ENCODE measurements around the gene UBXN10.

UBXN10 gene

DNA sequence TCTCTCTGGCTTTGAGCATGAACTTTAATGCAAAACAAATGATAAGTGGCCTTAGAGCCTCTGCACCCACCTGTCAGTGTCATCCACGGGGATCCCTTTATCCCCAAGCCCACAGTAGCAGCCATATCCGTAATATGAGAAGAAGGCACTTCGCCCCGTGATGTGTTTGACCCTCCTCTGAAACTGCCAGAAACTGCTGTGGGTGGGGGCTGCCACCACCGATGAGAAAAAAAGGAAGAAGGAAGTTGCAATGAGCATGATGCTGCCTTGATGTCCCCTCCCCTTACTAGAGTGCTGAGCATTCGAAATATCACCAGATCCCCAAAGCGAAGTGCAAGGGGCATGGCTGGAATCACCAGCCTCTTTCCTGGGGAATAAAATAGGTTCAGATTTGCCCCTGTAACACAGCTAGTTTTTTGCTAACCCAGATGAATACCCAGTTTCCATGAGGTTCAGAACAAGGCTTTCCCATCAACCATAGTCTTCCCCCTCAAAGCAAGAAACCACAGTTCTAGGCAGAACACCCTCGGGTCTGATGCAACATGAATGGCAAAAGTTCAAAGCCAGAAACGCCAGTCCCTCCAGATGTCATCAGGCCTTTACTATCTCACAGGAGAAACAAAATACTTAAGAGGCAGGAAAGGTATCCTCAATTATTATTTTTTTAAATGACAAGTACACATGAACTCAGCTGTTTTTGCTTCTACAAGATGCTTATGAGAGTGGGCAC lies 10.8 kb upstream of the UBXN10 start:
- no peaks in the 10 kb centered on the region for H3K27me3 ChIP-seq (ENCODE audit: low read depth, low read length)
- H3K27ac ChIP-seq (ENCODE audit: low read length) = no peak overlapping the region
- no peak overlapping the region for H3K4me3 ChIP-seq (ENCODE audit: low read depth in 1 of 2, low read length in 2 of 2)
- no peaks in the 10 kb centered on the region for H3K9me3 ChIP-seq (ENCODE audit: control insufficient read depth in 1 of 2, low read length in 2 of 2)
- H3K36me3 ChIP-seq (ENCODE audit: control insufficient read depth in 1 of 2, insufficient read depth in 2 of 2, low read length in 2 of 2) = no peaks in the 10 kb centered on the region
- no peaks in the 10 kb centered on the region for H3K4me1 ChIP-seq (ENCODE audit: control insufficient read depth in 1 of 2, insufficient read depth in 2 of 2, low read length in 2 of 2)

DNA sequence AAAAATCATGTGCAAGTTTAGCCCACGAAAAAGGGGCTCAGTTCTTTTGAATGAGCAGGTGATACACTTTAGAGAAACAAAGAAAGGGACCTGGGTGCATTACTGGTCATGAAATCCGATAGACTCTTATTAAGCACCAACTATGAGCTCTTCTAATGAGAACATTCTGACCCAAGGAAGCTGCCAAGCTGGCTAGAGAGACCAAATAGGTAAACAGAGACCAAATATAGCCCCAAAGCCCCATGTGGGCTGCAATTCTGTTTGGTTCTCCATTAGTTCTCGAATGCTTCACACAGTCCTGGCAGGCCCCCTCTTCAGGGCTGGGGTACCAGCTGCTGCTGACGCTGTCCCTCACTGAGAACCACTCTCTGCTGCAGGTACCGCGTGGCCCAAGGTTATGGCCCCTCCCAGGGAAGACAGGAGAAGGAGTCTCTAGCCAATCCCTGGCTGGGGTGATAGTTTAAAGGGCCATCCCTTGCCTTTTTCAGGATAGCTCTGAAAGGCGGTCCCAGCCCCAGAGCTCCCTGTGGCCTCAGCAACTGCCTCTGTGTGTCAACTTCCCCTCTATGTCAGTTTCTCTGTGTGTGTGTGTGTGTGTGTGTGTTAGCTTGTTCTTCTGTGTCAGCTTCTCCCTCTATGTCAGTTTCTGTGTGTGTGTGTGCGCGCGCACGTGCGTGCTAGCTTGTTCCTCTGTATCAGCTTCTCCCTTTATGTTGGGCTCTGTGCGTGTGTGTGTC lies 7.1 kb upstream of the UBXN10 start:
- Histone ChIP-seq H3K27me3 (ENCODE audit: low read depth, low read length) (no peaks in the 10 kb centered on the region), H3K27ac (ENCODE audit: low read length) (peak overlapping the region; percentile 57), H3K36me3 (ENCODE audit: control insufficient read depth in 1 of 2, insufficient read depth in 2 of 2, low read length in 2 of 2) (no peaks in the 10 kb centered on the region), H3K4me3 (ENCODE audit: low read depth in 1 of 2, low read length in 2 of 2) (no peak overlapping the region), H3K4me1 (ENCODE audit: control insufficient read depth in 1 of 2, insufficient read depth in 2 of 2, low read length in 2 of 2) (peaks cover 0 to 5% of the 10 kb centered on the region in 2 donors), H3K9me3 (ENCODE audit: control insufficient read depth in 1 of 2, low read length in 2 of 2) (no peaks in the 10 kb centered on the region)

DNA sequence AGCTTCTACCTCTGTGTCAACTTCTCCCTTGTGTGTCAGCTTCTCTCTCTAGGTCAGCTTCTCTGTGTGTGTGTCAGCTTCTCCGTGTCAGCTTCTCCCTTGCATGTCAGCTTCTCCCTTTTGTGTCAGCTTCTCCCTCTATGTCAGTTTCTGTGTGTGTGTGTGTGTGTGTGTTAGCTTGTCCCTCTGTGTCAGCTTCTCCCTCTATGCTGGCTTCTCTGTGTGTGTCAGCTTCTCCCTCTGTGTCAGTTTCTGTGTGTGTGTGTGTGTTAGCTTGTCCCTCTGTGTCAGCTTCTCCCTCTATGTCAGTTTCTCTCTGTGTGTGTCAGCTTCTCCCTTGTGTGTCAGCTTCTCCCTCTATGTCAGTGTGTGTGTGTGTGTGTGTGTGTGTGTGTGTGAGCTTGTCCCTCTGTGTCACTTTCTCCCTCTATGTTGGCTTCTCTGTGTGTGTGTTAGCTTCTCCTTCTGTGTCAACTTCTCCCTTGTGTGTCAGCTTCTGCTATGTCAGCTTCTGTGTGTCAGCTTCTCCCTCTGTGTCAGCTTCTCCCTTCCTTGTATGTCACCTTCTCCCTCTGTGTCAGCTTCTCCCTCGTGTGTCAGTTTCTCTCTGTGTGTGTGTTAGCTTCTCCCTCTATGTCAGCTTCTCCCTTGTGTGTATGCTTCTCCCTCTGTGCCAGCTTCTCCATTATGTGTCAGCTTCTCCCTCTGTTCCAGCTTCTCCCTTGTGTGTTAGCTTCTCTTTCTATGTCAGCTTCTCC lies 6.3 kb upstream of the UBXN10 start:
- no peaks in the 10 kb centered on the region for H3K9me3 ChIP-seq (ENCODE audit: control insufficient read depth in 1 of 2, low read length in 2 of 2)
- H3K4me1 ChIP-seq (ENCODE audit: control insufficient read depth in 1 of 2, insufficient read depth in 2 of 2, low read length in 2 of 2) = peaks cover 0 to 5% of the 10 kb centered on the region in 2 donors
- H3K36me3 ChIP-seq (ENCODE audit: control insufficient read depth in 1 of 2, insufficient read depth in 2 of 2, low read length in 2 of 2) = no peaks in the 10 kb centered on the region
- H3K4me3 ChIP-seq (ENCODE audit: low read depth in 1 of 2, low read length in 2 of 2) = no peak overlapping the region
- no peaks in the 10 kb centered on the region for H3K27me3 ChIP-seq (ENCODE audit: low read depth, low read length)
- H3K27ac ChIP-seq (ENCODE audit: low read length) = peak overlapping the region; percentile 57

DNA sequence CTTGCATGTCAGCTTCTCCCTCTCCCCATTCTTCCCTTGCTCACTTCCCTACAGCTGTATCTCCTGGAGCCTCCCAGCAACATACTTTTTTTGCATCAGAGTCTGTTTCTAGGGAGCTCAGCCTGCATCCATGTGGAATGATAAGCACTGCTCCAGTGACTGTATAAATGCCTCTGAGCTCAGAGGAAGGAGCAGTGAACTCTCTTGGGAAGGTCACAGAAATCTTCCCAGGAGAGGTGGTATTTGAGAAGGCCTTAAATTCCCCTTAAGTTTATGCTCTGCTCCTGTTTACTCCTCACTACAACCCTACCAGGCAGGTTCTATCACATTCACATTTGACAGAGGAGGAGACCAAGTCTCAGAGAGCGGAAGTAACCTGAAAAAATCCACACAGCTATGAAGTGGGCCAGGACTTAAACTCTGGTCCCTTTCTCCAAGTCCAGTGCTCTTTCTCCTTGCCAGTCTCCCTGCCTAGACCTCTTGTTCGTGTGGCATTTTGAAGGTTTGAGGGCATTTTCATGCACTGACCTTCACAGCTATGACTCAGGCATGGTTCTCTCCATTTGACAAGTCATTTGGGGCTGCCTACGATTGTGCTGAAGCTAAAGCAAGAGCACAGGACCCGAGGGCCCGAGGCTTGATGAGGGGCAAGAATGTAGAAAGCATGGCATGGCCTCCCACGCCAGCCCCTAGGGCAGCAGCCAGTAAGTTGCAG lies 5.6 kb upstream of the UBXN10 start:
- peaks cover 0 to 5% of the 10 kb centered on the region in 2 donors for H3K4me1 ChIP-seq (ENCODE audit: control insufficient read depth in 1 of 2, insufficient read depth in 2 of 2, low read length in 2 of 2)
- H3K36me3 ChIP-seq (ENCODE audit: control insufficient read depth in 1 of 2, insufficient read depth in 2 of 2, low read length in 2 of 2) = no peaks in the 10 kb centered on the region
- no peak overlapping the region for H3K4me3 ChIP-seq (ENCODE audit: low read depth in 1 of 2, low read length in 2 of 2)
- H3K9me3 ChIP-seq (ENCODE audit: control insufficient read depth in 1 of 2, low read length in 2 of 2) = no peaks in the 10 kb centered on the region
- no peak overlapping the region for H3K27ac ChIP-seq (ENCODE audit: low read length)
- H3K27me3 ChIP-seq (ENCODE audit: low read depth, low read length) = no peaks in the 10 kb centered on the region

DNA sequence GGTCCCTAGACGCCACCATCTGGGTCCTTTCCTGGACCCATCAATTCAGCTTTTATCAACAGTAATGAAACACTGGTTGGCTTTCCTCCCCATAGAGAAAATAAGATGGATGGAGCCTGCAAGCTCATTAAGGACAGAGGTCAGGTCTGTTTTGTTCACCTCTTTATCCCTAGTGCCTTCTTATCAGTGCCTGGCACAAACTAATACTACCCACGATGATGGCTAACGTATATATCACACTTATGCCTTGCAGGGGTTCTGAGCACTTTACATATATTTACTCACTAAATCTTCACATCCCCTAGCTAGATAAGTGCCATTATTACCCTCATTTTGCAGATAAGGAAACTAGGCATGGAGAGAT lies 5.1 kb upstream of the UBXN10 start:
- no peaks in the 10 kb centered on the region for H3K9me3 ChIP-seq (ENCODE audit: control insufficient read depth in 1 of 2, low read length in 2 of 2)
- peaks cover 0 to 5% of the 10 kb centered on the region in 2 donors for H3K4me1 ChIP-seq (ENCODE audit: control insufficient read depth in 1 of 2, insufficient read depth in 2 of 2, low read length in 2 of 2)

DNA sequence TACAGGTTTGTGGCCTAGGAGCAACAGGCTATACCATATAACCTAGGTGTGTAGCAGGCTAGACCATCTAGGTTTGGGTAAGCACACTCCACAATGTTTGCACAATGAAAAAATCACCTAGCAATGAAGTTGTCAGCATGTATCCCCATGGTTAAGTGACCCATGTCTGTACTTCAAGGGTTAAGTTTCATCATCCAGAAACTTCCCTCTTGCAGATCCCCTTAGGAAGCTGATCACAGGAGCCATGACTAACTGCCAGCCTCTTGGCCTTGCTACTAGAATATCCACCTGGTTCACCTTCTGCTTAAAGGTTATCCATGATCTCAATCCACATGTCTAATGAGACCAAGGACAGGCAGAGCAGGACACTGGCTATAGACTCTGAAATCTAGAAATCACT lies 3.5 kb upstream of the UBXN10 start:
- no peak overlapping the region for H3K27ac ChIP-seq (ENCODE audit: low read length)
- peaks cover under 1 to 8% of the 10 kb centered on the region in 2 donors for H3K4me1 ChIP-seq (ENCODE audit: control insufficient read depth in 1 of 2, insufficient read depth in 2 of 2, low read length in 2 of 2)
- no peaks in the 10 kb centered on the region for H3K27me3 ChIP-seq (ENCODE audit: low read depth, low read length)
- H3K36me3 ChIP-seq (ENCODE audit: control insufficient read depth in 1 of 2, insufficient read depth in 2 of 2, low read length in 2 of 2) = no peaks in the 10 kb centered on the region
- H3K4me3 ChIP-seq (ENCODE audit: low read depth in 1 of 2, low read length in 2 of 2) = no peak overlapping the region
- H3K9me3 ChIP-seq (ENCODE audit: control insufficient read depth in 1 of 2, low read length in 2 of 2) = no peaks in the 10 kb centered on the region

More for the DNA sequence above, 5.1 kb upstream of the UBXN10 start:
- Histone ChIP-seq H3K27ac (ENCODE audit: low read length) (no peak overlapping the region), H3K4me3 (ENCODE audit: low read depth in 1 of 2, low read length in 2 of 2) (no peak overlapping the region), H3K36me3 (ENCODE audit: control insufficient read depth in 1 of 2, insufficient read depth in 2 of 2, low read length in 2 of 2) (no peaks in the 10 kb centered on the region), H3K27me3 (ENCODE audit: low read depth, low read length) (no peaks in the 10 kb centered on the region)

DNA sequence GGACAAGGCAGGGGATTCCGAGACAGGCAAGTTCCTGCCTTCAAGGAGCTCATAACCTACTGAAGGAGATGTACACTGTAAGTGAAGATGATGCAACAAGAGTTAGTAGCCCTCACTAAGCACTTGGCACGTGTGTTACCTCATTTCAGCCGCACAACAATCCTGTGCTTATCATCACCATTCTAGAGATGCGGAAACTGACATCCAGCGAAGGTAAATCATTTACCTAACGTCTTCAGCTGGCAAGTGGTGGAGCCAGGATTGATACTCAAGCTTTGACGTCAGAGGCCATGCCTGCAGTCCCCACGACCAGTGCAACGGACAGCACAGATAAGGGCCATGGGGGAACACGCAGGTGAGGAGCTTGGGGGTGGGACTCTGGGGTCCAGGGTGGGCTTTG lies 2.9 kb upstream of the UBXN10 start:
- H3K36me3 ChIP-seq (ENCODE audit: control insufficient read depth in 1 of 2, insufficient read depth in 2 of 2, low read length in 2 of 2) = no peaks in the 10 kb centered on the region
- H3K9me3 ChIP-seq (ENCODE audit: control insufficient read depth in 1 of 2, low read length in 2 of 2) = no peaks in the 10 kb centered on the region
- no peaks in the 10 kb centered on the region for H3K27me3 ChIP-seq (ENCODE audit: low read depth, low read length)
- H3K4me3 ChIP-seq (ENCODE audit: low read depth in 1 of 2, low read length in 2 of 2) = no peak overlapping the region
- H3K4me1 ChIP-seq (ENCODE audit: control insufficient read depth in 1 of 2, insufficient read depth in 2 of 2, low read length in 2 of 2) = peaks cover 3 to 8% of the 10 kb centered on the region in 2 donors
- H3K27ac ChIP-seq (ENCODE audit: low read length) = peak overlapping the region; percentile 57

DNA sequence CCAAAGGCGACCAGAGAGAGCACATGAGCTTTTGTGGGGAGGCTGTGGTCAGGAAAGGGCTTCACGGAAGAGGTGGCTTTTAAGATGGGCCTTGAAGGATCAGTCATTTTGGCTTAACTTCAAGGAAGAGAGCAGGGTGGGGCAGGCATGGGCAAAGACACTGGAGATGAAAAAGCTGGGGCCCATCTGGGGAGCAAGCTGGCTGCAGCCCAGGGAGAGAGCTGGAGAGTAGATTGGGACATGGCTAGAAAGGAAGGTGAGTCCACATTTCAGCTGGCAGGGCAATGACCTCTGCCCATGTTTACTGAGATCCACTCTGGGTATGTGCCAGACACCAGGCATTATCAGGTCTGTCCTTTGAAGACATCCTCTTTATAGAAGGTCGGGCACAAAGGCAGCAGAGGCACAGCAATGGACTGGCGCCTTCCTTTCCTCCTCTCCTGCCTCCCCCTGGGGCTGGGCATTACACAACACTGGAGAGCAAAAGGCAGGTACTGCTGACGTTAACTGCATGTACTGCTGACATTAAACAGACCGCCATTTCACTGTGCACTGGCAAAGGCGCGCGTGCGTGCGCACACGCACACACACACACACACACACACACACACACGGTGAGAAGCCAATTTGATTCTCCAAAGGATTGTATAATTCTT lies 2.2 kb upstream of the UBXN10 start:
- H3K36me3 ChIP-seq (ENCODE audit: control insufficient read depth in 1 of 2, insufficient read depth in 2 of 2, low read length in 2 of 2) = no peaks in the 10 kb centered on the region
- H3K27ac ChIP-seq (ENCODE audit: low read length) = peak overlapping the region; percentile 57
- H3K9me3 ChIP-seq (ENCODE audit: control insufficient read depth in 1 of 2, low read length in 2 of 2) = no peaks in the 10 kb centered on the region
- H3K4me1 ChIP-seq (ENCODE audit: control insufficient read depth in 1 of 2, insufficient read depth in 2 of 2, low read length in 2 of 2) = peaks cover 7 to 11% of the 10 kb centered on the region in 2 donors
- H3K4me3 ChIP-seq (ENCODE audit: low read depth in 1 of 2, low read length in 2 of 2) = no peak overlapping the region
- no peaks in the 10 kb centered on the region for H3K27me3 ChIP-seq (ENCODE audit: low read depth, low read length)

DNA sequence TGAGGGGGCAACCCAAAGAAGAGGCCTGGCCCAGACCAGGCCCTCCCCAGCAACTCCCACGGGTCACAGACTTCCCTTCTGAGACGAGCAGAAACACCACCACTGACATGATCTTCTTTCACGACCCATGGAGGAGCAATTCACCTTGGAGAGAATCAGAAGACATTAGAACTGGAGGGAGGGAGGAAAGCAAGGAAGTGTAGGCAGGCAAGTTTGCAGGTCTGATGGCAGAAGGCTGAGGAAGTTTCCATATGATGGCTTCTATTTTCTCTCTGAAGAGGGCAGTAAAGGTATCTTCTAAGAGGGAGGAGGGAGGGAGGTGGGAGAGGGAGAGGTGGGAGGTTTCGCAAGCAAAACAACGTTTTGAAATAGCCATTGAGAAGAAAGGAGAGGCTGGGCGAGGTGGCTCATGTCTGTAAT lies 1.4 kb upstream of the UBXN10 start:
- H3K4me3 ChIP-seq (ENCODE audit: low read depth in 1 of 2, low read length in 2 of 2) = no peak overlapping the region
- no peaks in the 10 kb centered on the region for H3K9me3 ChIP-seq (ENCODE audit: control insufficient read depth in 1 of 2, low read length in 2 of 2)
- H3K4me1 ChIP-seq (ENCODE audit: control insufficient read depth in 1 of 2, insufficient read depth in 2 of 2, low read length in 2 of 2) = peaks cover 7 to 18% of the 10 kb centered on the region in 2 donors
- H3K27me3 ChIP-seq (ENCODE audit: low read depth, low read length) = no peaks in the 10 kb centered on the region
- no peaks in the 10 kb centered on the region for H3K36me3 ChIP-seq (ENCODE audit: control insufficient read depth in 1 of 2, insufficient read depth in 2 of 2, low read length in 2 of 2)
- H3K27ac ChIP-seq (ENCODE audit: low read length) = peak overlapping the region; percentile 19

DNA sequence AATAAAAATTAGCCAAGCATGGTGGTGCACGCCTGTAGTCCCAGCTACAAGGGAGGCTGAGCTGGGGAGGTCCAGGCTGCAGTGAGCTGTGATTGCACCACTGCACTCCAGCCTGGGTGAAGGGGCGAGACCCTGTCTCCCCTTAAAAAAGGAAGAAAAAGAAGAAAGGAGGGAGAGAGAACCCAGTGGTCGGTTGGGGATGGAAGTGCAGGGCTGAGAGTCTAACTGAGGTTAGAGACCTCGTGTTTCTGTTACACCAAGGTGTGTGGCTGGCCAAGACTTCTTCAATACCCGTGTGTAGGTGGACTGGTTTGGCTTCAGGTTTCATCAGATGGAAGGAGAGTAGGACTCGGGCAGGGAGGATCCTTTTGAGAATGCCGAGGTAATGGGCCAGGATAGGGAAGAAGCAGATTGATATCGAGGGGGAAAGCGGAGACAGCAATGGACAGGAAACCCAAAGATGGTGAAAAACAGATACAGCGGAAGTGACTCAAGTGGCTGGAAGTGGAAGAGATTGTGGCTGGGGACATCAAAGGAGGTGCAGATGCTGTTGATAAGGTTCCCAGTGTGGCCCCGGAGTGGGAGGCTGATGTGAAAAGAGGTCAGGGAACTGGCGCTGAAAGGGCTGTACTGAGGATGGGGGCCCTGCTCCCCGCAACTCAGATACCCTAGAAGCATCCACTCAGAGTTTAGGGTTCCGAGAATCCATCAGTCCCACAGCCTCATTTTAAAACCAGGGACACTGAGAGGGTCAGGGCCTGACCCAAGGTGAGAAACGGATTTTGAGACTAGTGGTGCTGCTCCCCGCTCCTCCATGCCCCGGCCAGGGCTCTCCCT lies 681 bp upstream of the UBXN10 start:
- peak overlapping the region; percentile 76 for H3K27ac ChIP-seq (ENCODE audit: low read length)
- no peaks in the 10 kb centered on the region for H3K9me3 ChIP-seq (ENCODE audit: control insufficient read depth in 1 of 2, low read length in 2 of 2)
- peak overlapping the region; percentile 33 to 64 for H3K4me3 ChIP-seq (ENCODE audit: low read depth in 1 of 2, low read length in 2 of 2)
- no peaks in the 10 kb centered on the region for H3K36me3 ChIP-seq (ENCODE audit: control insufficient read depth in 1 of 2, insufficient read depth in 2 of 2, low read length in 2 of 2)
- peaks cover 7 to 19% of the 10 kb centered on the region in 2 donors for H3K4me1 ChIP-seq (ENCODE audit: control insufficient read depth in 1 of 2, insufficient read depth in 2 of 2, low read length in 2 of 2)
- no peaks in the 10 kb centered on the region for H3K27me3 ChIP-seq (ENCODE audit: low read depth, low read length)

Measured in muscle layer of duodenum (tissue), 2 donors.